Measurements from ENCODE around the gene KASH5. TPM values are rescaled to one million over a fixed set of nuclear protein-coding genes. Genes with fewer than 3 reads are reported as not detected.

Gene KASH5
- total and polyA plus RNA-seq, 2 of the 13 experiments (the other 11 are each of a cell fraction or from before 2014, with no cell fraction given) = not detected

DNA sequence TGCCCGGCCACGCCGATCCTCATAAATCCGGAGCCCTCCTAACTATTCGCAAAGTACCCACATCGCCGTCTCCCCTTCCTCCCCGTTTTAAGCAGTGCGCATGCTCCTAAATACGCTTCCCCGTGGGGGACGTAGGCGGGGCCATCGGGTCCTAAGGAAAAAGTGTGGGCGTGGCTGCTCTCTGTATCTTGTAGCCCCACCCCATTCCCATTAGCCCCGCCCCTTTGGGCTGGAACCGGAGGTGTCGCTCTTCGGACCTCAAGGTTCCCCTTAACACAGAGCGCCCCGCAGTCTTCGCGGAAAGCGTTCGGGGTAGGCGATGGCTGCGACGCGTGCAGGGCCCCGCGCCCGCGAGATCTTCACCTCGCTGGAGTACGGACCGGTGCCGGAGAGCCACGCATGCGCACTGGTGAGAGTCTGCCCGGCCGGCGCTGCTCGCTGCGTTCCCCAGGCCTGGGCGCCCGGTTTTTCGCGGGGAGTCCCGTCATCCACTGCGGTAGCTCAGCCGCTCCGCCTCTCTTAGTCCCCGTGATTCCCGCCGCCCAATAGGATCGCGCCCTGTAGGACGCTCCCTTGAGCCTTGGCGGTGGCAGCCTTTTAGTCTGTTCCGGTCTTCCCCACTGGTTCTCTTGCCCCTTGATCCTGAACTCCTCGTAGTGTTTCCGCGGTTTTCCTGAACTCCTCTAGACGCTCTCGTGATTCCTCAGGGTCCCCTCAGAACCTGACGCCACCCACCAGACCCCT lies 65.1 kb downstream of the KASH5 start, which contains the start of gene ALDH16A1 (continued):
- peak; percentile 61 for TF ChIP-seq NRL (CRISPR knock-in tag; IDR thresholded peaks at IDR 0.05; ENCODE audit: borderline replicate concordance)
- no peak for TF ChIP-seq ZFAT (CRISPR knock-in tag; conservative IDR thresholded peaks at IDR 0.05)
- no peak; the same call in 1 of the 2 replicates for TF ChIP-seq ZNF558 (CRISPR knock-in tag; IDR thresholded peaks at IDR 0.05; ENCODE audit: borderline replicate concordance)
- TF ChIP-seq POLR2A (IDR thresholded peaks at IDR 0.05; ENCODE audit: insufficient read depth in 1 of 2, low read depth in 2 of 2, low read length in 2 of 2) = peak; percentile 95 to 98
- TF ChIP-seq TAF15 (IDR thresholded peaks at IDR 0.05; ENCODE audit: low read depth, low read length, poor library complexity, severe bottlenecking) = no peak
- no peak for TF ChIP-seq ZNF282 (IDR thresholded peaks at IDR 0.05; ENCODE audit: partially characterized antibody)
- TF ChIP-seq CREBL2 (CRISPR knock-in tag; IDR thresholded peaks at IDR 0.05; ENCODE audit: borderline replicate concordance) = no peak; the same call in 1 of the 2 replicates
- no peak for TF ChIP-seq NFIB (CRISPR knock-in tag; IDR thresholded peaks at IDR 0.05; ENCODE audit: borderline replicate concordance)
- TF ChIP-seq KMT2B (CRISPR knock-in tag; IDR thresholded peaks at IDR 0.05) = no peak; the same call in 1 of the 2 replicates
- TF ChIP-seq, protein P1, sequence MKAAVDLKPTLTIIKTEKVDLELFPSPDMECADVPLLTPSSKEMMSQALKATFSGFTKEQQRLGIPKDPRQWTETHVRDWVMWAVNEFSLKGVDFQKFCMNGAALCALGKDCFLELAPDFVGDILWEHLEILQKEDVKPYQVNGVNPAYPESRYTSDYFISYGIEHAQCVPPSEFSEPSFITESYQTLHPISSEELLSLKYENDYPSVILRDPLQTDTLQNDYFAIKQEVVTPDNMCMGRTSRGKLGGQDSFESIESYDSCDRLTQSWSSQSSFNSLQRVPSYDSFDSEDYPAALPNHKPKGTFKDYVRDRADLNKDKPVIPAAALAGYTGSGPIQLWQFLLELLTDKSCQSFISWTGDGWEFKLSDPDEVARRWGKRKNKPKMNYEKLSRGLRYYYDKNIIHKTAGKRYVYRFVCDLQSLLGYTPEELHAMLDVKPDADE (CRISPR knock-in tag; IDR thresholded peaks at IDR 0.05) = no peak
- TF ChIP-seq ZNF510 (CRISPR knock-in tag; IDR thresholded peaks at IDR 0.05; ENCODE audit: low read depth) = no peak
- TF ChIP-seq ZNF12 (CRISPR knock-in tag; IDR thresholded peaks at IDR 0.05) = no peak
- TF ChIP-seq MED1 (CRISPR knock-in tag; IDR thresholded peaks at IDR 0.05) = no peak
- TF ChIP-seq TEAD3 (CRISPR knock-in tag; optimal IDR thresholded peaks at IDR 0.05; ENCODE audit: borderline replicate concordance) = peak; percentile 19
- no peak for TF ChIP-seq ZNF101 (CRISPR knock-in tag; IDR thresholded peaks at IDR 0.05; ENCODE audit: borderline replicate concordance, low read depth)
- peak; percentile 84; the same call in 1 of the 2 replicates for TF ChIP-seq ZNF20 (CRISPR knock-in tag; IDR thresholded peaks at IDR 0.05)
- TF ChIP-seq ZNF264 (CRISPR knock-in tag; IDR thresholded peaks at IDR 0.05) = peak; percentile 48; the same call in 1 of the 2 replicates
- no peak; the same call in 1 of the 2 replicates for TF ChIP-seq ZNF691 (CRISPR knock-in tag; IDR thresholded peaks at IDR 0.05; ENCODE audit: borderline replicate concordance, low read depth)
- TF ChIP-seq, protein P2, sequence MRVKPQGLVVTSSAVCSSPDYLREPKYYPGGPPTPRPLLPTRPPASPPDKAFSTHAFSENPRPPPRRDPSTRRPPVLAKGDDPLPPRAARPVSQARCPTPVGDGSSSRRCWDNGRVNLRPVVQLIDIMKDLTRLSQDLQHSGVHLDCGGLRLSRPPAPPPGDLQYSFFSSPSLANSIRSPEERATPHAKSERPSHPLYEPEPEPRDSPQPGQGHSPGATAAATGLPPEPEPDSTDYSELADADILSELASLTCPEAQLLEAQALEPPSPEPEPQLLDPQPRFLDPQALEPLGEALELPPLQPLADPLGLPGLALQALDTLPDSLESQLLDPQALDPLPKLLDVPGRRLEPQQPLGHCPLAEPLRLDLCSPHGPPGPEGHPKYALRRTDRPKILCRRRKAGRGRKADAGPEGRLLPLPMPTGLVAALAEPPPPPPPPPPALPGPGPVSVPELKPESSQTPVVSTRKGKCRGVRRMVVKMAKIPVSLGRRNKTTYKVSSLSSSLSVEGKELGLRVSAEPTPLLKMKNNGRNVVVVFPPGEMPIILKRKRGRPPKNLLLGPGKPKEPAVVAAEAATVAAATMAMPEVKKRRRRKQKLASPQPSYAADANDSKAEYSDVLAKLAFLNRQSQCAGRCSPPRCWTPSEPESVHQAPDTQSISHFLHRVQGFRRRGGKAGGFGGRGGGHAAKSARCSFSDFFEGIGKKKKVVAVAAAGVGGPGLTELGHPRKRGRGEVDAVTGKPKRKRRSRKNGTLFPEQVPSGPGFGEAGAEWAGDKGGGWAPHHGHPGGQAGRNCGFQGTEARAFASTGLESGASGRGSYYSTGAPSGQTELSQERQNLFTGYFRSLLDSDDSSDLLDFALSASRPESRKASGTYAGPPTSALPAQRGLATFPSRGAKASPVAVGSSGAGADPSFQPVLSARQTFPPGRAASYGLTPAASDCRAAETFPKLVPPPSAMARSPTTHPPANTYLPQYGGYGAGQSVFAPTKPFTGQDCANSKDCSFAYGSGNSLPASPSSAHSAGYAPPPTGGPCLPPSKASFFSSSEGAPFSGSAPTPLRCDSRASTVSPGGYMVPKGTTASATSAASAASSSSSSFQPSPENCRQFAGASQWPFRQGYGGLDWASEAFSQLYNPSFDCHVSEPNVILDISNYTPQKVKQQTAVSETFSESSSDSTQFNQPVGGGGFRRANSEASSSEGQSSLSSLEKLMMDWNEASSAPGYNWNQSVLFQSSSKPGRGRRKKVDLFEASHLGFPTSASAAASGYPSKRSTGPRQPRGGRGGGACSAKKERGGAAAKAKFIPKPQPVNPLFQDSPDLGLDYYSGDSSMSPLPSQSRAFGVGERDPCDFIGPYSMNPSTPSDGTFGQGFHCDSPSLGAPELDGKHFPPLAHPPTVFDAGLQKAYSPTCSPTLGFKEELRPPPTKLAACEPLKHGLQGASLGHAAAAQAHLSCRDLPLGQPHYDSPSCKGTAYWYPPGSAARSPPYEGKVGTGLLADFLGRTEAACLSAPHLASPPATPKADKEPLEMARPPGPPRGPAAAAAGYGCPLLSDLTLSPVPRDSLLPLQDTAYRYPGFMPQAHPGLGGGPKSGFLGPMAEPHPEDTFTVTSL (CRISPR knock-in tag; IDR thresholded peaks at IDR 0.05; ENCODE audit: borderline replicate concordance) = no peak
- TF ChIP-seq TOPORS (CRISPR knock-in tag; IDR thresholded peaks at IDR 0.05) = peak; percentile 21; the same call in 1 of the 2 replicates
- TF ChIP-seq ZNF749 (CRISPR knock-in tag; IDR thresholded peaks at IDR 0.05; ENCODE audit: borderline replicate concordance) = no peak

Measured in HepG2 (cell line).